IMR-90 (cell line): ENCODE data around the gene DCDC1. TPM values are rescaled to one million over a fixed set of nuclear protein-coding genes. Genes with fewer than 3 reads are reported as not detected.

ENCODE experiments used
- ATAC-seq: fragments of 200-7000 bp; cut with Tn5 transposase; 2 replicates; pipeline ENCODE4 v1.9.1; 2020; ENCODE audit warnings: low read depth, mild to moderate bottlenecking, moderate library complexity
- BruUV-seq: library from RNA; stranded (reverse); fragments of 400-500 nt; replicated peaks from 2 replicates; lab custom pipeline; 2021; lab: Mats Ljungman, UMichigan
- CTCF ChIA-PET: fragments of 300-600 bp; formaldehyde crosslinking; extraction: SDS; loops from one replicate; lab custom pipeline; 2021; ENCODE audit warnings: antibody characterized with exemption; lab: Yijun Ruan, JAX
- POLR2A ChIA-PET: fragments of 300-600 bp; sonication (Branson Sonifier 250); formaldehyde crosslinking; loops from one replicate; lab custom pipeline; 2022; ENCODE audit warnings: antibody characterized with exemption; ENCODE audit not compliant: unreplicated experiment; lab: Charles Lee
- DNase-seq: peaks from one replicate; pipeline ENCODE4 v3.0.0; 2013
- H2AFZ ChIP-seq: replicated peaks from 2 replicates; pipeline ENCODE3; 2013; ENCODE audit warnings: low read length, mild to moderate bottlenecking; ENCODE audit not compliant: poor library complexity
- H2AK5ac ChIP-seq: 2 replicates; pipeline ENCODE4 v1.6.1; 2013; ENCODE audit warnings: low read depth, low read length, inconsistent platforms
- H2AK9ac ChIP-seq: replicated peaks from 2 replicates; pipeline ENCODE3; 2013; ENCODE audit warnings: mild to moderate bottlenecking, low read depth, low read length, moderate library complexity; ENCODE audit not compliant: poor library complexity
- H2BK120ac ChIP-seq: 2 replicates; pipeline ENCODE4 v1.6.1; 2013; ENCODE audit warnings: low read depth, low read length, inconsistent platforms
- H2BK15ac ChIP-seq: 3 replicates; pipeline ENCODE4 v1.6.1; 2013; ENCODE audit warnings: low read depth, low read length, inconsistent platforms
- H2BK20ac ChIP-seq: 2 replicates; pipeline ENCODE4 v1.6.1; 2013; ENCODE audit warnings: low read depth, mild to moderate bottlenecking, inconsistent platforms, low read length, moderate library complexity
- H2BK5ac ChIP-seq: 2 replicates; pipeline ENCODE4 v1.6.1; 2013; ENCODE audit warnings: mild to moderate bottlenecking, low read depth, low read length, inconsistent platforms; ENCODE audit not compliant: poor library complexity, severe bottlenecking
- H3K14ac ChIP-seq: replicated peaks from 2 replicates; pipeline ENCODE4 v1.6.1; 2013; ENCODE audit warnings: low read depth, low read length, inconsistent platforms
- H3K18ac ChIP-seq: 2 replicates; pipeline ENCODE4 v1.6.1; 2013; ENCODE audit warnings: low read depth, low read length, control low read depth
- H3K23ac ChIP-seq: 2 replicates; pipeline ENCODE4 v1.6.1; 2013; ENCODE audit warnings: low read depth, low read length, inconsistent platforms
- H3K27ac ChIP-seq: 2 replicates; pipeline ENCODE4 v1.5.1; 2013; ENCODE audit warnings: mild to moderate bottlenecking, control low read depth, low read length; ENCODE audit not compliant: insufficient read depth
- H3K27me3 ChIP-seq: 2 replicates; pipeline ENCODE4 v1.6.1; 2013; ENCODE audit warnings: low read length; ENCODE audit not compliant: control insufficient read depth, insufficient read depth
- H3K36me3 ChIP-seq: 2 replicates; pipeline ENCODE4 v1.6.1; 2013; ENCODE audit warnings: low read length, mixed read lengths; ENCODE audit not compliant: control insufficient read depth, insufficient read depth
- H3K4ac ChIP-seq: 2 replicates; pipeline ENCODE4 v1.6.1; 2013; ENCODE audit warnings: low read depth, low read length, inconsistent platforms
- H3K4me1 ChIP-seq: 2 replicates; pipeline ENCODE4 v1.6.1; 2013; ENCODE audit warnings: low read length, mixed read lengths; ENCODE audit not compliant: control insufficient read depth, insufficient read depth
- H3K4me2 ChIP-seq: 2 replicates; pipeline ENCODE4 v1.6.1; 2013; ENCODE audit warnings: low read depth, mild to moderate bottlenecking, control low read depth, low read length, moderate library complexity
- H3K4me3 ChIP-seq: 2 replicates; pipeline ENCODE4 v1.5.1; 2013; ENCODE audit warnings: low read depth, mild to moderate bottlenecking, control low read depth, low read length, moderate library complexity; ENCODE audit not compliant: insufficient read depth
- H3K56ac ChIP-seq: 2 replicates; pipeline ENCODE4 v1.6.1; 2013; ENCODE audit warnings: low read length, inconsistent platforms; ENCODE audit not compliant: insufficient read depth; ENCODE audit errors: extremely low read depth
- H3K79me1 ChIP-seq, 2 experiments: 2 replicates each; pipeline ENCODE4 v1.6.1; 2013; ENCODE audit warnings: low read length in 2 of 2, inconsistent platforms in 1 of 2, low read depth in 1 of 2
- H3K9ac ChIP-seq: 2 replicates; pipeline ENCODE4 v1.6.1; 2013; ENCODE audit warnings: low read depth, low read length, control low read depth
- H3K9me1 ChIP-seq: 2 replicates; pipeline ENCODE4 v1.6.1; 2013; ENCODE audit warnings: low read length, inconsistent platforms; ENCODE audit not compliant: insufficient read depth
- H3K9me3 ChIP-seq: 2 replicates; pipeline ENCODE4 v1.6.1; 2013; ENCODE audit warnings: low read length; ENCODE audit not compliant: control insufficient read depth, insufficient read depth
- H4K20me1 ChIP-seq: 2 replicates; pipeline ENCODE4 v1.6.1; 2013; ENCODE audit warnings: low read length, inconsistent platforms; ENCODE audit not compliant: insufficient read depth
- H4K5ac ChIP-seq: 2 replicates; pipeline ENCODE4 v1.6.1; 2013; ENCODE audit warnings: mild to moderate bottlenecking, low read depth, low read length, control low read depth
- H4K8ac ChIP-seq, 2 experiments: 2 replicates each; pipeline ENCODE4 v1.6.1; 2013; ENCODE audit warnings: low read depth in 2 of 2, low read length in 2 of 2, control low read depth in 1 of 2, inconsistent platforms in 1 of 2
- H4K91ac ChIP-seq: 2 replicates; pipeline ENCODE4 v1.6.1; 2013; ENCODE audit warnings: low read depth, low read length, inconsistent platforms; ENCODE audit not compliant: insufficient read depth
- BHLHE40 ChIP-seq: fragments of 150-350 bp; IDR thresholded peaks from 2 replicates; pipeline ENCODE4 v1.6.1; 2016; ENCODE audit warnings: mild to moderate bottlenecking, low read depth, low read length
- CHD1 ChIP-seq: IDR thresholded peaks from 2 replicates; pipeline ENCODE4 v1.6.1; 2012; ENCODE audit warnings: low read depth, low read length, improper control_type of control experiment
- ELK1 ChIP-seq: fragments of 150-350 bp; IDR thresholded peaks from 2 replicates; pipeline ENCODE4 v1.6.1; 2016; ENCODE audit warnings: low read depth, mild to moderate bottlenecking, low read length, moderate library complexity, borderline replicate concordance
- MXI1 ChIP-seq: IDR thresholded peaks from 2 replicates; pipeline ENCODE4 v1.6.1; 2012; ENCODE audit warnings: low read depth, mild to moderate bottlenecking, low read length, moderate library complexity, borderline replicate concordance
- NFE2L2 ChIP-seq: fragments of 150-350 bp; IDR thresholded peaks from 2 replicates; pipeline ENCODE4 v1.6.1; 2016; ENCODE audit warnings: low read depth, mild to moderate bottlenecking, low read length
- POLR2A ChIP-seq: IDR thresholded peaks from 2 replicates; pipeline ENCODE4 v1.6.1; 2012; ENCODE audit warnings: mild to moderate bottlenecking, low read depth, low read length
- RCOR1 ChIP-seq: IDR thresholded peaks from 2 replicates; pipeline ENCODE4 v1.6.1; 2012; ENCODE audit warnings: mild to moderate bottlenecking, low read length, improper control_type of control experiment; ENCODE audit not compliant: insufficient replicate concordance
- SMC3 ChIP-seq: fragments of 150-350 bp; IDR thresholded peaks from 2 replicates; pipeline ENCODE4 v1.6.1; 2016; ENCODE audit warnings: low read depth, mild to moderate bottlenecking, antibody characterized with exemption, low read length, moderate library complexity
- USF2 ChIP-seq: fragments of 150-350 bp; IDR thresholded peaks from 2 replicates; pipeline ENCODE4 v1.6.1; 2017; ENCODE audit warnings: mild to moderate bottlenecking, antibody characterized with exemption, low read length, low read depth
- WGBS, 2 experiments: methylation state at CpG; one replicate each; pipeline versions ENCODE4 v1.1.5 to v1.1.7; 2013; ENCODE audit warnings: missing lambda C conversion rate in 2 of 2; ENCODE audit not compliant: insufficient read length in 1 of 2; ENCODE audit errors: extremely low coverage in 2 of 2; 5-methylcytosine and 5-hydroxymethylcytosine counted together
- dilution Hi-C: fragments of 300-500 bp; cut with HindIII; formaldehyde crosslinking; loops from one replicate; pipeline ENCODE4 v1.14.3; 2018; ENCODE audit warnings: low sequenced_read_pairs; ENCODE audit not compliant: unreplicated experiment
- in situ Hi-C: fragments of 300-500 bp; cut with MboI; formaldehyde crosslinking; loops from 3 replicates; pipeline ENCODE4 v1.14.3; 2019; ENCODE audit warnings: low sequenced_read_pairs, inconsistent platforms, mixed read lengths
- intact Hi-C: fragments of 100-400 bp; cut with micrococcal nuclease; formaldehyde crosslinking; loops from 2 replicates; pipeline ENCODE4 v1.10.0; 2022
- polyA plus RNA-seq, 3 experiments: library from polyadenylated mRNA; depleted of rRNA; stranded (reverse); fragments of >200 nt; gene quantifications; 2 replicates each; pipeline ENCODE4 v1.2.3, GENCODE V29; 2012; ENCODE audit warnings: low replicate concordance in 1 of 3
- total RNA-seq: library from RNA; depleted of rRNA; stranded (reverse); fragments of >200 nt; gene quantifications from 2 replicates; pipeline ENCODE4 v1.2.3, GENCODE V29; 2012

DCDC1 gene
- total and polyA plus RNA-seq, 2 of the 4 experiments (the other 2 are of a cell fraction): not detected

- Histone ChIP-seq H3K14ac (no peak overlapping the region), H4K5ac (no peak overlapping the region), H4K91ac (no peak overlapping the region), H3K4me1 (no peaks in the 10 kb centered on the region), H3K27me3 (no peaks in the 10 kb centered on the region), H4K8ac (no peak overlapping the region), H2BK20ac (no peak overlapping the region), H3K27ac (no peak overlapping the region), H3K36me3 (no peaks in the 10 kb centered on the region), H3K9me3 (no peaks in the 10 kb centered on the region), H2BK120ac (no peak overlapping the region), H2AK5ac (no peak overlapping the region), H3K4me3 (no peak overlapping the region), H2BK5ac (no peak overlapping the region), H3K23ac (no peak overlapping the region), H3K79me1 (no peaks in the 10 kb centered on the region), H3K4me2 (no peak overlapping the region), H3K9me1 (no peaks in the 10 kb centered on the region), H3K56ac (no peak overlapping the region), H2AFZ (no peak overlapping the region), H3K4ac (no peak overlapping the region), H2AK9ac (no peak overlapping the region), H2BK15ac (no peak overlapping the region), H4K20me1 (no peaks in the 10 kb centered on the region), H3K9ac (no peak overlapping the region), H3K18ac (no peak overlapping the region)
- CTCF ChIA-PET: no interaction called here
- TF ChIP-seq POLR2A: no peak
- TF ChIP-seq USF2: no peak
- no peak for TF ChIP-seq MXI1
- no peak for TF ChIP-seq RCOR1
- TF ChIP-seq BHLHE40: no peak
- no peak for TF ChIP-seq NFE2L2
- TF ChIP-seq ELK1: no peak
- TF ChIP-seq SMC3: no peak
- TF ChIP-seq CHD1: no peak
- in situ Hi-C loops: no loop called here
- DNase-seq (no peak), ATAC-seq (no peak)
- dilution Hi-C loops: no loop called here
- POLR2A ChIA-PET: no interaction called here
- intact Hi-C loops: no loop called here
- no TSS peak for BruUV-seq
- no CpG with 5 or more reads among the region's 5 CpGs for WGBS, 2 experiments
Observed at GRCh38 chr11:31160504-31161422, 208.8 kb downstream of the DCDC1 start.
